Bronchial epithelial cell (primary cell): ENCODE data around the gene RAD51B. TPM values are rescaled to one million over a fixed set of nuclear protein-coding genes. Genes with fewer than 3 reads are reported as not detected.

Source experiments
- DNase-seq: peaks from one replicate; pipeline ENCODE4 v3.0.0-alpha.2; 2010; ENCODE audit warnings: low read depth
- FAIRE-seq: peaks from 2 replicates; lab custom pipeline; 2011; peaks lifted over from hg19 to GRCh38; lab: Jason Lieb, UNC
- H3K27me3 ChIP-seq: 2 replicates; pipeline ENCODE4 v1.5.1; 2011; ENCODE audit warnings: low read length; ENCODE audit not compliant: control insufficient read depth, insufficient read depth
- H3K36me3 ChIP-seq: 2 replicates; pipeline ENCODE4 v1.5.1; 2011; ENCODE audit warnings: low read length; ENCODE audit not compliant: control insufficient read depth, insufficient read depth
- H3K4me3 ChIP-seq: 2 replicates; pipeline ENCODE4 v1.5.1; 2011; ENCODE audit warnings: mild to moderate bottlenecking, low read depth, low read length, control low read depth
- total RNA-seq: library from RNA; depleted of rRNA; stranded (reverse); fragments of >200 nt; gene quantifications from 2 replicates; pipeline ENCODE4 v1.2.1, GENCODE V29; 2014
- TF ChIP-seq, protein P1 (sequence below): IDR thresholded peaks from 2 replicates; pipeline ENCODE4 v1.5.1; 2011; ENCODE audit warnings: mild to moderate bottlenecking, moderate library complexity, low read length, control low read depth, inconsistent platforms; ENCODE audit not compliant: insufficient read depth, severe bottlenecking

Gene RAD51B
- total RNA-seq, 1 donor from 2014 or later, result 12.1 TPM

DNA sequence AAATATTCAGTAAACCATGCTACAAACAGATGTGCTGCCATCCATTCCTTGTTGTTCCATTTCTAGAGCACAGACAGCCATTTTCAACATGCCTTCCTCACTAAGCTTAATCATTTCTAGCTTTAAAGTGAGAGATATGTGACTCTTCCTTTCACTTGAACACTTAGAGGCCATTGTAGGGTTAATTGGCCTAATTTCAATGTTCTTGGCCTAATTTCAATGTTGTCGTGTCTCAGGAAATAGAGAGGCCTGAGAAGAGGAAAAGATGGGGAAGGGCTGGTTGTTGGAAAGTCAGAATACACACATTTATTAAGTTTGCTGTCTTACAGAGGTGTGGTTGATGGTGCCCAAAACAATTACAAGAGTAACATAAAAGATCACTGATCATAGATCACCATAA, 538.2 kb downstream of the RAD51B start:
- FAIRE-seq (no peak), DNase-seq (no peak)
- H3K27me3 ChIP-seq, result no peaks in the 10 kb centered on the region
- no peak overlapping the region for H3K4me3 ChIP-seq
- TF ChIP-seq, protein P1, sequence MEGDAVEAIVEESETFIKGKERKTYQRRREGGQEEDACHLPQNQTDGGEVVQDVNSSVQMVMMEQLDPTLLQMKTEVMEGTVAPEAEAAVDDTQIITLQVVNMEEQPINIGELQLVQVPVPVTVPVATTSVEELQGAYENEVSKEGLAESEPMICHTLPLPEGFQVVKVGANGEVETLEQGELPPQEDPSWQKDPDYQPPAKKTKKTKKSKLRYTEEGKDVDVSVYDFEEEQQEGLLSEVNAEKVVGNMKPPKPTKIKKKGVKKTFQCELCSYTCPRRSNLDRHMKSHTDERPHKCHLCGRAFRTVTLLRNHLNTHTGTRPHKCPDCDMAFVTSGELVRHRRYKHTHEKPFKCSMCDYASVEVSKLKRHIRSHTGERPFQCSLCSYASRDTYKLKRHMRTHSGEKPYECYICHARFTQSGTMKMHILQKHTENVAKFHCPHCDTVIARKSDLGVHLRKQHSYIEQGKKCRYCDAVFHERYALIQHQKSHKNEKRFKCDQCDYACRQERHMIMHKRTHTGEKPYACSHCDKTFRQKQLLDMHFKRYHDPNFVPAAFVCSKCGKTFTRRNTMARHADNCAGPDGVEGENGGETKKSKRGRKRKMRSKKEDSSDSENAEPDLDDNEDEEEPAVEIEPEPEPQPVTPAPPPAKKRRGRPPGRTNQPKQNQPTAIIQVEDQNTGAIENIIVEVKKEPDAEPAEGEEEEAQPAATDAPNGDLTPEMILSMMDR, result no peak
- H3K36me3 ChIP-seq, result no peaks in the 10 kb centered on the region

DNA sequence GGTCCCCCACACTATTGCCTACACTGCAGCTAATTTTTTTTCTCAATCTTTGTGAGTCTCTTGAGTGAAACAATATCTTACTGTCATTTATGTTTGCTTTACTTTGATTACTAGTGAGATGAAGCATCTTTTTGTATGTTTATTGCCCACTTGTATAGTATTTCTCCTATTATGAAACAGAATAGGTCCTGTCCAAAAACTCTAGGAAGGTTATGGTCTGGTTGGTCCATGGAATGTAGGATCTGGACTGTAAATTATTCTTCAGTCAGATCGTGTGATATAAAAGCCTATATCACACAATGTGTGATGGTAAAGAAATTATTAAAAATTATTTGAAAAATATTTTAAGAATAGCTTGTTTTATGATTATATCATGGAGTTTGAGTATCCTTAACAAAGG, 538.9 kb downstream of the RAD51B start:
- TF ChIP-seq, protein P1, result no peak
- H3K27me3 ChIP-seq, result no peaks in the 10 kb centered on the region
- FAIRE-seq, result no peak

DNA sequence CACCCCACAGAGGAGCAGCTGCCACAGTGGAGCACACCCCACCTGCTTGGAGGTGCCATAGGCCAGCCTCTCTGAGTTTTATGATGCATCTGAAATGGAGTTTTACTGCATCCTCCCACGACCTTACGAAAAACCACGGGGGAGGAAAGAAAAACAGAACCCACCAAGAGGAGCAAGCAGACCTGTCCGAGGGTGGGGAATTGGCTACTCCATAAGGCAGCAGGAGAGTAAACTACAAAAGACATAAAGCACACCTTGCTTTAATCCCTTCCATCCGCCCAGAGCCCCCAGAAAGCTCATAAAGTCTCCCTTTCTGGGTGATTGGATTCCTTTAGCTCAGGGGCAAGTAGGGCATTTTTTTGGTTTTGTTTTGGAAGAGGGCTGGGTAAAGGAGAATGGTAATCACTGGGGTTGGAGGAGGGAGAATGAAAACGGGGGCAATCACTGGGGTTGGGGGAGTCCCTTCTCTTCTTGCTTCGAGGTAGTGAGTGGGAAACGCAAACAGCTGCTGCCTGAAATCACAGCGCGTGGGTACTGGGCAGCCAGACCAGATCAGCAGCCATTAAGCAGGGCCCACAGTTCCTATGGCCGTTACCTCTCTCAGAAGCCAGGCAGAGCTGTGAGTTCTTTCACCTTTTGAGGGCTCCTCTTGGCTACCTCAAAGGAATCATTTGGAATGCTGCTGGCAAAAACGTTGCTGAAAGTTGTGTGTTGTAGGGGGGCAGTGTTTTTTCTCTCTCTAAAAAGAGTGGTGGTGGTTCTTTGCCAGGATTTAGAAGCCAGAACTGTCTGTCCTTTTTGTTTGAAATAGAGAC, 539.6 kb downstream of the RAD51B start:
- no peak for FAIRE-seq
- no peak overlapping the region for H3K4me3 ChIP-seq
- DNase-seq, result no peak
- TF ChIP-seq, protein P1, result no peak
- no peaks in the 10 kb centered on the region for H3K27me3 ChIP-seq
- no peaks in the 10 kb centered on the region for H3K36me3 ChIP-seq

More for the DNA sequence above, 538.9 kb downstream of the RAD51B start:
- no peak overlapping the region for H3K4me3 ChIP-seq
- DNase-seq, result no peak
- H3K36me3 ChIP-seq, result no peaks in the 10 kb centered on the region

DNA sequence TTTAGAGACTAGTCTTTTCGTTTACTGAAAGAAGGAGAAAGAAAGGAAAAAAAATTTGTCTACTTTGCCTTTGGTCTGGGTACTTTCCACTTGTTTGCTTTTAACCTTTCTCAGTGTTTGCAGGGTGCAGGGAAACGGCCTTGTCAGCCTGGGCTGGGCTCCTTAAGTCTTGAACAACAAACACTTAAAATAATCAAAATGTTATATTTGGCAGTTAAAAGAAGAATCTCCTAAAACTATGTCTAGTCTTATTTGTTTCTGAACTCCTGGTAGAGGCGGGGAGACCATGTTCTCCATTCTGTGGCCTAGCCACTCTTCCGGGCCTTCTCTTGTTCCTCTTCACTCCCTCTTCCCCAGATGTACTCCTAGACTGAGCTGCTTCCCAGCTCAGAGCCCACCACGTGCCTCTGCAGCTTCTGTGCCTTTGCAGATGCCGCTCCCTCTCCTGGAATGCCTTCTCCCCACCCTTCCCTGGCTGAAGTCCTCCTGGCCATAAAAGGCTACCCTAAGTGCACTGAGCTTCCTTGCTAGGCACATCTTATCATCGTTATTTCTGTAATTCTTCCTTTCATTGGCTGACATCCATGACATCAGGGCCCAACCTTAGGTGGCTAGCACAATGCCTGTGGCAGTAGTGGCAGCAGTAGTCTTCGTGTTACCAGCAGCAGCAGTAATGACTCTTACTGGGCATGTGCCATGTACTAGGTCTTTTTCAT, 540.4 kb downstream of the RAD51B start:
- FAIRE-seq, result no peak
- H3K27me3 ChIP-seq, result no peaks in the 10 kb centered on the region
- TF ChIP-seq, protein P1, result no peak
- DNase-seq, result peak; percentile 58
- H3K4me3 ChIP-seq, result no peak overlapping the region
- H3K36me3 ChIP-seq, result no peaks in the 10 kb centered on the region

DNA sequence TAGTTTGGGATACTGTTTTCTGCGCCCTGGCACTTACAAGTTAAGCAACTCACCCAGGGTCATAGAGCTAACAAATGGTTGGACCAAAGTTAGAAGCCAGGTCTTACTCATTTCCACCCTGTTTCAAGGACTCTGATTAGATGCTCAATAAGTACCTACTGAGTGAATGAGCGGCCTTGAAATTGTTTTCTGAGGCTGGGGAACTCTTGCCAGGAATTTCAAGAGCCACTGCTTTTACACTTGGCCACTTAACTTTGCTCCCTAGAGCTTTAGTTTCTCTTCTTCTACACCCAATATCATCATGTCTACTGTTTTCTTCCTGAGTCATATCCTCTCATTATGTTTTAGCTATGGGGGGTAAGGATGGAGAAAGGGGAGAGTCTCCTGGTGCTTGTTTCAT, 541.7 kb downstream of the RAD51B start:
- Histone ChIP-seq H3K36me3 (no peaks in the 10 kb centered on the region), H3K4me3 (no peak overlapping the region), H3K27me3 (no peaks in the 10 kb centered on the region)
- TF ChIP-seq, protein P1, result no peak
- DNase-seq (peak; percentile 29), FAIRE-seq (no peak)
